Ishikawa (cell line): ENCODE data around the gene MDP1.

Source experiments
- CEBPB ChIP-seq: IDR thresholded peaks from 2 replicates; pipeline ENCODE4 v1.6.1; 2012
- CREB1 ChIP-seq: IDR thresholded peaks from 2 replicates; pipeline ENCODE4 v1.6.1; 2012; ENCODE audit warnings: low read depth
- EGR1 ChIP-seq: IDR thresholded peaks from 2 replicates; pipeline ENCODE4 v1.6.1; 2012
- EP300 ChIP-seq: IDR thresholded peaks from 2 replicates; pipeline ENCODE4 v1.6.1; 2012; ENCODE audit warnings: borderline replicate concordance
- FOXM1 ChIP-seq: IDR thresholded peaks from 2 replicates; pipeline ENCODE4 v1.6.1; 2012; ENCODE audit warnings: low read depth, borderline replicate concordance
- NFIC ChIP-seq: IDR thresholded peaks from 2 replicates; pipeline ENCODE4 v1.6.1; 2012
- RAD21 ChIP-seq: IDR thresholded peaks from 2 replicates; pipeline ENCODE4 v1.6.1; 2012; ENCODE audit warnings: low read depth
- TAF1 ChIP-seq: IDR thresholded peaks from 2 replicates; pipeline ENCODE4 v1.6.1; 2012; ENCODE audit warnings: low read depth, mild to moderate bottlenecking
- TCF12 ChIP-seq: IDR thresholded peaks from 2 replicates; pipeline ENCODE4 v1.6.1; 2012; ENCODE audit warnings: low read depth
- TEAD4 ChIP-seq: IDR thresholded peaks from 2 replicates; pipeline ENCODE4 v1.6.1; 2012
- YY1 ChIP-seq: IDR thresholded peaks from 2 replicates; pipeline ENCODE4 v1.6.1; 2012; ENCODE audit warnings: low read depth
- ZBTB7A ChIP-seq: IDR thresholded peaks from 2 replicates; pipeline ENCODE4 v1.6.1; 2012; ENCODE audit warnings: low read depth
- TF ChIP-seq, protein P1 (sequence below): IDR thresholded peaks from 2 replicates; pipeline ENCODE4 v1.6.1; 2012
- TF ChIP-seq, protein P2 (sequence below): IDR thresholded peaks from 2 replicates; pipeline ENCODE4 v1.6.1; 2012; ENCODE audit warnings: low read depth, mild to moderate bottlenecking
- TF ChIP-seq, protein P3 (sequence below): IDR thresholded peaks from 2 replicates; pipeline ENCODE4 v1.6.1; 2012

MDP1 gene

DNA sequence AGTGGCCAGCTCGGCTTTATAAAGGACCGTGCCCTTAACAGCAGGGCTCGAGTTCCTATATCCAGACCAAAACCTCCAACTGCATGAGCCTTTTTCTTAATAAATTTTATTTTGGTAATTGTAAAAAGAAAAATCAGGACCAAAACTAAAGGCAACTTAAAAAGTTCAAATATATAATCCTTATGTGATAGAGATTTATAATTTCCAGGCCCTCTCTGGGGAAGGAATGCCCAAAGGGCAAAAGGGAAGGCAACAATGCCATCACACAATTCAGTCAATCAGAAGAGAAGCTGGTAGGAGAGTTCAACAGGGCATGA, 26.8 kb downstream of the MDP1 start:
- TF ChIP-seq TEAD4 (no peak), CEBPB (no peak), TAF1 (no peak), YY1 (no peak)
- TF ChIP-seq, protein P1, sequence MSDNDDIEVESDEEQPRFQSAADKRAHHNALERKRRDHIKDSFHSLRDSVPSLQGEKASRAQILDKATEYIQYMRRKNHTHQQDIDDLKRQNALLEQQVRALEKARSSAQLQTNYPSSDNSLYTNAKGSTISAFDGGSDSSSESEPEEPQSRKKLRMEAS: no peak

DNA sequence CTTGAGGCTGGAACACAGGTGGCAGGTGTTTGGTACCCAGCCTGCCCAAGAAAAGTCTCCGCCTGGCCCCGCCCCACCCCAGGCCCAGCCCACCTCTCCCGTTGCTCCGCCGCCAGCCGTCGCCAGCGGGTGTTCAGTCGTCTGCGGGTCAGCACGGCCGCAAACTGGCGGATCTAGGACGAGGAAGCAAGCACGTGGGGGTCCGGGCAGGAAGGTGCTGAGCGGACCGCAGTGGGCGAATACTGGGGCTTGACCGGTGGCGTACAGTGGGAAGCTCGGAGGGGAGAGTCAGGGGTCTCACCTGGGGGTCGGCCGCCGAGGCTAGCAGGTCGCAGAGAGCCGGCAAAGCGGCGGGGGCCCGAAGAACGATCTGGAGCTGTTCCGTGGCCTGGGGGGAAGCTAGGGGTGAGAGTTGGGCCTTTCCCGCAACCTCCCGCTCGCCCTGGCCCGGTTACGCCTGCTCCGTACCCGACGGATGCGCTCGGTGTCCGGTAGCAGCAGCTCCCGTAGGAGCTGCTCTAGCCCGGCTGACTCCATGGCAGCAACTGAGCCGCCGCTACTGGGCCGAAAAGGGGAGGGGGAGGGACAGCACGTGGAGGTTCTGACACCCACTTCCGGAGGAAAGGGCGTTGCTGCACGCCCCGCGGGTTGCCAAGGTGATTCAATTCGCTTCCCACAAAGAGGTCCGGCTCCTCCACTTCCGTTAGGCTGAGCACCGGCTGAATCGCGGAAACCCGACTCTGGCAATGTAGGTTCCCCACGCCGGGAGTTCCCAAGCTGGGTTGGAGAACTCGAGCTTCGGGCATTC, 27.4 kb downstream of the MDP1 start, which contains the start of gene IPO4:
Gene IPO4, minus strand, starts transcription at position 566 of the 808 bp plus-strand sequence. Its CDS starts 29 bp downstream, at position 537.
- TF ChIP-seq EGR1 (peak; percentile 64), EP300 (peak; percentile 62), TEAD4 (peak; percentile 49), ZBTB7A (peak; percentile 93), NFIC (peak; percentile 40; the same call in 1 of the 2 replicates), CREB1 (peak; percentile 40; the same call in 1 of the 2 replicates), TAF1 (peak; percentile 97), TCF12 (peak; percentile 85), YY1 (peak; percentile 84), RAD21 (peak; percentile 13; the same call in 1 of the 2 replicates), CEBPB (no peak), FOXM1 (peak; percentile 48; the same call in 1 of the 2 replicates)
- TF ChIP-seq, protein P2, sequence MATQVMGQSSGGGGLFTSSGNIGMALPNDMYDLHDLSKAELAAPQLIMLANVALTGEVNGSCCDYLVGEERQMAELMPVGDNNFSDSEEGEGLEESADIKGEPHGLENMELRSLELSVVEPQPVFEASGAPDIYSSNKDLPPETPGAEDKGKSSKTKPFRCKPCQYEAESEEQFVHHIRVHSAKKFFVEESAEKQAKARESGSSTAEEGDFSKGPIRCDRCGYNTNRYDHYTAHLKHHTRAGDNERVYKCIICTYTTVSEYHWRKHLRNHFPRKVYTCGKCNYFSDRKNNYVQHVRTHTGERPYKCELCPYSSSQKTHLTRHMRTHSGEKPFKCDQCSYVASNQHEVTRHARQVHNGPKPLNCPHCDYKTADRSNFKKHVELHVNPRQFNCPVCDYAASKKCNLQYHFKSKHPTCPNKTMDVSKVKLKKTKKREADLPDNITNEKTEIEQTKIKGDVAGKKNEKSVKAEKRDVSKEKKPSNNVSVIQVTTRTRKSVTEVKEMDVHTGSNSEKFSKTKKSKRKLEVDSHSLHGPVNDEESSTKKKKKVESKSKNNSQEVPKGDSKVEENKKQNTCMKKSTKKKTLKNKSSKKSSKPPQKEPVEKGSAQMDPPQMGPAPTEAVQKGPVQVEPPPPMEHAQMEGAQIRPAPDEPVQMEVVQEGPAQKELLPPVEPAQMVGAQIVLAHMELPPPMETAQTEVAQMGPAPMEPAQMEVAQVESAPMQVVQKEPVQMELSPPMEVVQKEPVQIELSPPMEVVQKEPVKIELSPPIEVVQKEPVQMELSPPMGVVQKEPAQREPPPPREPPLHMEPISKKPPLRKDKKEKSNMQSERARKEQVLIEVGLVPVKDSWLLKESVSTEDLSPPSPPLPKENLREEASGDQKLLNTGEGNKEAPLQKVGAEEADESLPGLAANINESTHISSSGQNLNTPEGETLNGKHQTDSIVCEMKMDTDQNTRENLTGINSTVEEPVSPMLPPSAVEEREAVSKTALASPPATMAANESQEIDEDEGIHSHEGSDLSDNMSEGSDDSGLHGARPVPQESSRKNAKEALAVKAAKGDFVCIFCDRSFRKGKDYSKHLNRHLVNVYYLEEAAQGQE: 0 out of 2 replicates have a peak, but pooled peaks have one; percentile 25
- TF ChIP-seq, protein P1: peak; percentile 99
- TF ChIP-seq, protein P3, sequence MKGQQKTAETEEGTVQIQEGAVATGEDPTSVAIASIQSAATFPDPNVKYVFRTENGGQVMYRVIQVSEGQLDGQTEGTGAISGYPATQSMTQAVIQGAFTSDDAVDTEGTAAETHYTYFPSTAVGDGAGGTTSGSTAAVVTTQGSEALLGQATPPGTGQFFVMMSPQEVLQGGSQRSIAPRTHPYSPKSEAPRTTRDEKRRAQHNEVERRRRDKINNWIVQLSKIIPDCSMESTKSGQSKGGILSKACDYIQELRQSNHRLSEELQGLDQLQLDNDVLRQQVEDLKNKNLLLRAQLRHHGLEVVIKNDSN: peak; percentile 90

DNA sequence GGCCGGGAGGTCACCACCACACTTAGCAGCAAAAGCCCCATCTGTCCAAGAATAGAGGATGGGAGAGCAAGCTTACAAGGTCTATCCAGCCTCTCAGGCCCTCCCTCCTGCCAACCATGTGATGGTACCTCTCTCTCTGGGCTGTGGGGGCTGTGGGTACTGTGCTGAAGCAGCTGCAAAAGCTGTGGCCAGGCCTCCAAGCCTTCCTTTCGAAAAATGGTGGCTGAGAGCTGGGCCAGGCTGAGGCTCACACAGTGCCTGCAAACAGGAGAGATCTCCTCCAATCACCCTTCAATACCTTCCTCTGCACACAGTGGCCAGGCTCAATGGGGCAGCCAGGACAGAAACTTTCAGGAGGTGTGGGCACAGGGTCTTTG, 28.3 kb downstream of the MDP1 start:
- TF ChIP-seq TAF1: no peak

DNA sequence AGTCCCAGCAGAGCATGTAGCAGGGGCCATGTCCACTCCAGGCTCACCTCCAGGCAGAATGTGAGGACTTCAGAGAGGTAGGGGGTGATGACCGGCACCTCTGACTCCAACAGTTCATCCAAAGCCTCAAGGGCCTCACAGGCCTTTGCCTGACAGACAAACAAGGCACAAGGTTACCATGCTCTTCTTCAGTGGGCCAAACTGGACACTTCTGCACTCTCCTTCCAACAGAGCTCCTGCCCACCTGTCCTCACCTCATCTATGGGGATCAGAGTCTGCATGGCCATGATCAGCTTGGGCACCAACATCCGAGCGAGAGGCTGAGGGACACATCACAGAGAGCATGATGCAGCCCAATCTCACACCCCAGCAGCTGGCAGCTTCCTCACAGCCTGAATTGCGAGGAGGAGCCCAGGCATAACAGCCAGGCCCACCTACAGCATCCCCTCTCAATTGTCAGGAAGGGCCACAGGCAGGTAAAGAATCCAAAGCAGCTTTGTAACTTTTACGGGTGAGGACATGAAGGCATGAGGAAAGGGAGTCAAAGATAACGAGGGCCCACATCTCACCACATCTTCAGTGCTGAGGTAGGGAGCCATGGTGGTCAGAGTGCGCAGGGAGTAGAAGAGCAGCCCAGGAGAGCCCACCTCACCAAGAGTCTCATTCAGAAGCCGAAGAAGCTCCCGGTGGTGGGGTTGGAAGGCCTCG, 28.9 kb downstream of the MDP1 start:
- no peak for TF ChIP-seq CREB1
- TF ChIP-seq, protein P2: no peak
- no peak for TF ChIP-seq EGR1

DNA sequence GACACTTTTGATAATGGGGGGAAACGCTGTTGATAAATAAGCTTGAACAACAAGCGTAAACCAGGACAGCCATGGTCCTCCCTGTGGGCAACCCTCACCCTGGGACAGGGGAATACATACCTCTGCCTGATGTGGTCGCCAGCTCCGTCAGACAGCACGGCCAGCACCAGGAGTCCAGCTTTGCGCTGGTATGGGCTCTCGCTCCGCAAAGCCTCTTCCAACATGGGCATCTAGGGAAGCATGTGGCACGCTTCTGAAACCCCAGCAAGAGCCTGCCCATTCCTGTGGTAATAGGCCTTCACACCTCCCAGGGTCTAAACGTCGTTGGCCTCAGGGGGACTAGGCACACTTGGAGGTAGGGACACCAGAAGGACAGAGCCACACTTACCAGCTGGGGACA, 30.1 kb downstream of the MDP1 start:
- no peak for TF ChIP-seq TCF12
- no peak for TF ChIP-seq FOXM1
- no peak for TF ChIP-seq EP300
- TF ChIP-seq NFIC: no peak
- TF ChIP-seq ZBTB7A: no peak
- no peak for TF ChIP-seq CREB1
- no peak for TF ChIP-seq CEBPB
- TF ChIP-seq, protein P1: no peak
- no peak for TF ChIP-seq EGR1
- TF ChIP-seq, protein P2: no peak
- no peak for TF ChIP-seq TEAD4
- TF ChIP-seq TAF1: no peak
- no peak for TF ChIP-seq RAD21
- TF ChIP-seq YY1: no peak
